K562 (cell line): Measurements from ENCODE around the gene NUBP2. TPM values are rescaled to one million over a fixed set of nuclear protein-coding genes. Genes with fewer than 3 reads are reported as not detected.

Experiments
- ATAC-seq: fragments of 200-7000 bp; cut with Tn5 transposase; 3 replicates; pipeline ENCODE4 v1.9.1; 2020; ENCODE audit warnings: moderate library complexity
- BruUV-seq: library from RNA; stranded (reverse); fragments of 400-500 nt; replicated peaks from 2 replicates; lab custom pipeline; 2021; lab: Mats Ljungman, UMichigan
- CTCF ChIA-PET: fragments of 300-600 bp; formaldehyde crosslinking; extraction: SDS; loops from one replicate; lab custom pipeline; 2021; ENCODE audit warnings: low intra/inter-chr PET ratio; lab: Yijun Ruan, JAX
- POLR2A ChIA-PET: fragments of 300-600, 350-650 bp; sonication (Branson Sonifier 250); formaldehyde crosslinking; extraction: SDS; loops from one replicate; lab custom pipeline; 2021; ENCODE audit warnings: antibody characterized with exemption, inconsistent platforms; lab: Yijun Ruan, JAX
- DNase-seq, 4 experiments: peaks; one replicate each; pipeline versions ENCODE4 v3.0.0 to v3.0.0-alpha.2; 2011 to 2018; ENCODE audit warnings: low spot score in 3 of 4, mixed read lengths in 3 of 4; ENCODE audit errors: extremely low read depth in 1 of 4
- FAIRE-seq: peaks from 2 replicates; lab custom pipeline; 2011; peaks lifted over from hg19 to GRCh38; lab: Jason Lieb, UNC
- H2AFZ ChIP-seq: 2 replicates; pipeline ENCODE4 v1.6.0; 2011; ENCODE audit warnings: low read depth, low read length, control low read depth, inconsistent platforms
- H3K27ac ChIP-seq: fragments of 200-600 bp; 3 replicates; pipeline ENCODE4 v1.8.0; 2011; ENCODE audit warnings: low read depth, mild to moderate bottlenecking, control low read depth, inconsistent platforms, low read length, moderate library complexity, mixed read lengths; ENCODE audit errors: extremely low read depth
- H3K27me3 ChIP-seq, 2 experiments: fragments of 300-600 bp in 1 of 2; 2 replicates in 1 of 2; 3 replicates in 1 of 2; pipeline versions ENCODE4 v1.6.0 to v1.8.0; 2011; ENCODE audit warnings: inconsistent platforms in 2 of 2, low read length in 2 of 2, mild to moderate bottlenecking in 1 of 2, mixed read lengths in 1 of 2, moderate library complexity in 1 of 2; ENCODE audit not compliant: control insufficient read depth in 2 of 2, insufficient read depth in 2 of 2
- H3K36me3 ChIP-seq: fragments of 300-600 bp; 3 replicates; pipeline ENCODE4 v1.8.0; 2011; ENCODE audit warnings: mild to moderate bottlenecking, low read length, inconsistent platforms; ENCODE audit not compliant: control insufficient read depth, insufficient read depth
- H3K4me1 ChIP-seq, 2 experiments: fragments of 200-600 bp in 1 of 2; replicated peaks in 1 of 2; 2 replicates in 1 of 2; 3 replicates in 1 of 2; pipeline versions ENCODE4 v1.5.1 to v1.8.0; 2011; ENCODE audit warnings: inconsistent platforms in 2 of 2, low read length in 2 of 2, mild to moderate bottlenecking in 1 of 2, mixed read lengths in 1 of 2, moderate library complexity in 1 of 2; ENCODE audit not compliant: control insufficient read depth in 2 of 2, insufficient read depth in 2 of 2
- H3K4me2 ChIP-seq: 2 replicates; pipeline ENCODE4 v1.6.1; 2011; ENCODE audit warnings: low read length, control low read depth, inconsistent platforms, mixed read lengths; ENCODE audit not compliant: insufficient read depth
- H3K4me3 ChIP-seq: fragments of 200-600 bp; sonication (generic), shearing (Covaris generic); 2 replicates; pipeline ENCODE4 v1.5.1; 2016; ENCODE audit warnings: control low read depth, inconsistent platforms
- H3K79me2 ChIP-seq: fragments of 200-600 bp; 3 replicates; pipeline ENCODE4 v1.8.0; 2011; ENCODE audit warnings: low read length, inconsistent platforms; ENCODE audit not compliant: control insufficient read depth, insufficient read depth
- H3K9ac ChIP-seq, 2 experiments: 2 replicates each; pipeline versions ENCODE4 v1.6.0 to v1.6.1; 2011; ENCODE audit warnings: low read depth in 2 of 2, low read length in 2 of 2, control low read depth in 1 of 2, inconsistent platforms in 1 of 2, mild to moderate bottlenecking in 1 of 2, mixed read lengths in 1 of 2; ENCODE audit not compliant: insufficient read depth in 1 of 2
- H3K9me1 ChIP-seq: one replicate; pipeline ENCODE4 v1.6.0; 2011; ENCODE audit warnings: inconsistent platforms, mild to moderate bottlenecking, low read length, moderate library complexity; ENCODE audit not compliant: control insufficient read depth, insufficient read depth
- H3K9me3 ChIP-seq: replicated peaks from 2 replicates; pipeline ENCODE4 v1.5.1; 2011; ENCODE audit warnings: low read depth, low read length, inconsistent platforms; ENCODE audit not compliant: control insufficient read depth, insufficient read depth
- H4K20me1 ChIP-seq: replicated peaks from 2 replicates; pipeline ENCODE4 v1.6.1; 2011; ENCODE audit warnings: low read length, inconsistent platforms, mixed read lengths; ENCODE audit not compliant: control insufficient read depth, insufficient read depth
- BACH1 ChIP-seq: fragments of 200-800 bp; sonication (Bioruptor generic); IDR thresholded peaks from 2 replicates; pipeline ENCODE4 v1.6.1; 2016; ENCODE audit warnings: missing genetic modification characterization, missing compliant biosample characterization
- ESRRA ChIP-seq: fragments of 450-650 bp; IDR thresholded peaks from 2 replicates; pipeline ENCODE4 v1.6.1; 2014; ENCODE audit warnings: low read depth, mild to moderate bottlenecking, moderate library complexity, borderline replicate concordance
- ETV5 ChIP-seq: sonication (generic); formaldehyde crosslinking; IDR thresholded peaks from 2 replicates; pipeline ENCODE4 v1.4.0; 2020; ENCODE audit warnings: low read depth, mild to moderate bottlenecking, missing genetic modification reagents
- HNRNPUL1 ChIP-seq: fragments of 200-400 bp; formaldehyde crosslinking; IDR thresholded peaks from 2 replicates; pipeline ENCODE4 v1.6.1; 2017; ENCODE audit warnings: low read length
- KHSRP ChIP-seq: fragments of 450-650 bp; IDR thresholded peaks from 2 replicates; pipeline ENCODE4 v1.6.1; 2017
- MEF2A ChIP-seq: IDR thresholded peaks from 2 replicates; pipeline ENCODE4 v1.6.1; 2011; ENCODE audit warnings: low read depth, mild to moderate bottlenecking, low read length, moderate library complexity; ENCODE audit not compliant: control insufficient read depth
- MYC ChIP-seq, 2 experiments: fragments of 250-450 bp in 1 of 2; sonication (Bioruptor Pico) in 1 of 2; IDR thresholded peaks; 2 replicates each; pipeline versions ENCODE4 v1.5.1 to v1.6.1; 2012 to 2021; ENCODE audit warnings: low read depth in 2 of 2, borderline replicate concordance in 1 of 2, improper control_type of control experiment in 1 of 2, low read length in 1 of 2, mild to moderate bottlenecking in 1 of 2, moderate library complexity in 1 of 2
- OTX1 ChIP-seq: fragments of 450-650 bp; formaldehyde crosslinking; IDR thresholded peaks from 2 replicates; pipeline ENCODE4 v1.4.0; 2022; ENCODE audit warnings: mild to moderate bottlenecking
- POLR3A ChIP-seq: IDR thresholded peaks from 2 replicates; pipeline ENCODE4 v1.6.1; 2011; ENCODE audit warnings: borderline replicate concordance, mild to moderate bottlenecking, moderate library complexity; ENCODE audit not compliant: insufficient read length, insufficient read depth; ENCODE audit errors: extremely low read depth
- RBM22 ChIP-seq: fragments of 200-400 bp; formaldehyde crosslinking; IDR thresholded peaks from 2 replicates; pipeline ENCODE4 v1.6.1; 2018; ENCODE audit warnings: low read length, low read depth; ENCODE audit not compliant: poor library complexity, severe bottlenecking
- TBL1XR1 ChIP-seq, 2 experiments: IDR thresholded peaks; 2 replicates each; pipeline ENCODE4 v1.6.1; 2012; ENCODE audit warnings: improper control_type of control experiment in 2 of 2, low read length in 2 of 2, mild to moderate bottlenecking in 1 of 2
- TEAD2 ChIP-seq: fragments of 450-650 bp; IDR thresholded peaks from 2 replicates; pipeline ENCODE4 v1.6.1; 2016; ENCODE audit warnings: missing genetic modification characterization, control low read depth, missing compliant biosample characterization
- ZC3H8 ChIP-seq: fragments of 450-650 bp; IDR thresholded peaks from 2 replicates; pipeline ENCODE4 v1.6.1; 2017
- ZNF143 ChIP-seq: sonication (generic); formaldehyde crosslinking; IDR thresholded peaks from 2 replicates; pipeline ENCODE4 v1.9.0; 2022; ENCODE audit warnings: mild to moderate bottlenecking, missing genetic modification reagents
- ZNF830 ChIP-seq: fragments of 250-450 bp; sonication (Bioruptor Pico); IDR thresholded peaks from 2 replicates; pipeline ENCODE4 v1.5.0; 2021; ENCODE audit warnings: mild to moderate bottlenecking
- WGBS: fragments of 100-300 bp; shearing (Covaris generic); methylation state at CpG from one replicate; pipeline ENCODE4 v1.1.6; 2016; ENCODE audit warnings: low coverage, mixed read lengths; ENCODE audit not compliant: insufficient coverage; ENCODE audit errors: missing lambda C conversion rate; 5-methylcytosine and 5-hydroxymethylcytosine counted together
- in situ Hi-C: fragments of 300-500 bp; cut with MboI; formaldehyde crosslinking; loops from 4 replicates; pipeline ENCODE4 v1.15.0; 2018; ENCODE audit warnings: inconsistent platforms, mixed read lengths
- intact Hi-C: fragments of 100-400 bp; cut with micrococcal nuclease; formaldehyde crosslinking; loops from 2 replicates; pipeline ENCODE4 v1.14.2; 2022
- polyA plus RNA-seq, 8 experiments: library from polyadenylated mRNA; depleted of rRNA in 4 of 8; stranded (reverse) in 5 of 8; unstranded in 3 of 8; fragments of >200 nt; fragmentation: Nextera tagmentation in 2 of 8; fragmentation: Illumina TruSeq in 1 of 8; extraction: Ambion mirVana in 2 of 8; extraction: Trizol in 1 of 8; gene quantifications; 2 replicates each; pipeline versions ENCODE4 v1.2.1 to v1.2.3, GENCODE V29; 2011 to 2014; ENCODE audit warnings: inconsistent platforms in 1 of 8, missing spikeins in 1 of 8
- total RNA-seq, 7 experiments: library from RNA; depleted of rRNA in 6 of 7; stranded (reverse); fragments of >200 nt in 6 of 7; fragmentation: Illumina TruSeq in 2 of 7; extraction: Trizol in 2 of 7; gene quantifications; 2 replicates each; pipeline versions ENCODE4 v1.2.1 to v1.2.3, GENCODE V29; 2011 to 2021; ENCODE audit warnings: low replicate concordance in 1 of 7
- TF ChIP-seq, protein P1 (sequence below): fragments of 450-650 bp; IDR thresholded peaks from 2 replicates; pipeline ENCODE4 v1.6.1; 2017; ENCODE audit warnings: antibody characterized with exemption, mild to moderate bottlenecking
- TF ChIP-seq, protein P2 (sequence below): fragments of 250-450 bp; sonication (Bioruptor Pico); IDR thresholded peaks from 2 replicates; pipeline ENCODE4 v1.8.0; 2022; ENCODE audit warnings: inconsistent platforms, mild to moderate bottlenecking, moderate library complexity, borderline replicate concordance

The NUBP2 gene
- total and polyA plus RNA-seq, 9 of the 15 experiments (the other 6 are each of a cell fraction or from before 2014, with no cell fraction given), result 1.8 to 115 (median 24.0) TPM

DNA sequence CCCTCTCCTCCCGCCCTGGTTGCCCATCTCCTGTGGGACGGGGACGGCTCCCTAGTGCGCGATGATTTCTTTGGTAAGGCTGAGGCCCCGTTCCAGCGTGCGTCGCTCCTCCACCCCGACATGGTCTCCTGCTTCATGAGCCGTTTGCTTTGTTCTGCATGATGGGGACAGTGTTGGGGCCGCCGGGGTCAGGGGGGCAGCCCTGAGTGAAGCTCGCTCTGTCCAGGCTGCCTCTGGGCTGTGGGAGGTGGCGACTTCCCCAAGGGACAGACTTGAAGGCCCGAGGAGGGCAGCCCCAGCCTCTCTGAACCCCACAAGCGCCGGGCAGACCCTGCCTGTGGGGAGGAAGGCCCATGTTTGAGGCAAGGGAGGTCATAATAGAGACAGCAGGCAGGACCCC lies 23.8 kb upstream of the NUBP2 start:
- Histone ChIP-seq H3K79me2 (no peaks in the 10 kb centered on the region; the same call in 2 of the 3 replicates), H3K4me2 (no peak overlapping the region), H3K27me3 (no peaks in the 10 kb centered on the region), H3K4me3 (no peak overlapping the region), H4K20me1 (no peaks in the 10 kb centered on the region), H3K9me1 (no peaks in the 10 kb centered on the region), H3K9me3 (no peaks in the 10 kb centered on the region), H3K9ac (no peak overlapping the region), H3K27ac (no peak overlapping the region), H3K36me3 (peaks cover 35% of the 10 kb centered on the region; the same call in 2 of the 3 replicates), H2AFZ (no peak overlapping the region), H3K4me1 (peaks cover 9 to 53% of the 10 kb centered on the region in 2 experiments; a peak in 4 of 5 replicates)
- CTCF ChIA-PET, result no interaction called here
- in situ Hi-C loops, result no loop called here
- intact Hi-C loops, result no loop called here
- 78% methylated on average over 10 of the region's 18 CpGs for WGBS
- DNase-seq (no peak), ATAC-seq (no peak), FAIRE-seq (no peak)
- no TSS peak for BruUV-seq
- POLR2A ChIA-PET, result interaction anchor here (0.6 to 1.8 kb wide), 3 partner anchors 9 to 12 kb away, joined by 3 to 5 read pairs (median 4); no protein-coding TSS in a partner anchor
- no peak for TF ChIP-seq MEF2A
- TF ChIP-seq ZNF830 (CRISPR knock-in tag), result no peak
- TF ChIP-seq ESRRA, result no peak
- TF ChIP-seq TEAD2 (tag), result no peak
- TF ChIP-seq HNRNPUL1, result no peak
- TF ChIP-seq POLR3A, result no peak
- TF ChIP-seq ZNF143 (CRISPR knock-in tag), result no peak
- TF ChIP-seq ZC3H8, result no peak
- no peak for TF ChIP-seq MYC (IDR thresholded peaks at IDR 0.05; ENCODE audit: low read depth, low read length)
- no peak for TF ChIP-seq MYC (CRISPR knock-in tag; IDR thresholded peaks at IDR 0.05; ENCODE audit: borderline replicate concordance, low read depth)
- TF ChIP-seq RBM22, result no peak
- TF ChIP-seq, protein P1, sequence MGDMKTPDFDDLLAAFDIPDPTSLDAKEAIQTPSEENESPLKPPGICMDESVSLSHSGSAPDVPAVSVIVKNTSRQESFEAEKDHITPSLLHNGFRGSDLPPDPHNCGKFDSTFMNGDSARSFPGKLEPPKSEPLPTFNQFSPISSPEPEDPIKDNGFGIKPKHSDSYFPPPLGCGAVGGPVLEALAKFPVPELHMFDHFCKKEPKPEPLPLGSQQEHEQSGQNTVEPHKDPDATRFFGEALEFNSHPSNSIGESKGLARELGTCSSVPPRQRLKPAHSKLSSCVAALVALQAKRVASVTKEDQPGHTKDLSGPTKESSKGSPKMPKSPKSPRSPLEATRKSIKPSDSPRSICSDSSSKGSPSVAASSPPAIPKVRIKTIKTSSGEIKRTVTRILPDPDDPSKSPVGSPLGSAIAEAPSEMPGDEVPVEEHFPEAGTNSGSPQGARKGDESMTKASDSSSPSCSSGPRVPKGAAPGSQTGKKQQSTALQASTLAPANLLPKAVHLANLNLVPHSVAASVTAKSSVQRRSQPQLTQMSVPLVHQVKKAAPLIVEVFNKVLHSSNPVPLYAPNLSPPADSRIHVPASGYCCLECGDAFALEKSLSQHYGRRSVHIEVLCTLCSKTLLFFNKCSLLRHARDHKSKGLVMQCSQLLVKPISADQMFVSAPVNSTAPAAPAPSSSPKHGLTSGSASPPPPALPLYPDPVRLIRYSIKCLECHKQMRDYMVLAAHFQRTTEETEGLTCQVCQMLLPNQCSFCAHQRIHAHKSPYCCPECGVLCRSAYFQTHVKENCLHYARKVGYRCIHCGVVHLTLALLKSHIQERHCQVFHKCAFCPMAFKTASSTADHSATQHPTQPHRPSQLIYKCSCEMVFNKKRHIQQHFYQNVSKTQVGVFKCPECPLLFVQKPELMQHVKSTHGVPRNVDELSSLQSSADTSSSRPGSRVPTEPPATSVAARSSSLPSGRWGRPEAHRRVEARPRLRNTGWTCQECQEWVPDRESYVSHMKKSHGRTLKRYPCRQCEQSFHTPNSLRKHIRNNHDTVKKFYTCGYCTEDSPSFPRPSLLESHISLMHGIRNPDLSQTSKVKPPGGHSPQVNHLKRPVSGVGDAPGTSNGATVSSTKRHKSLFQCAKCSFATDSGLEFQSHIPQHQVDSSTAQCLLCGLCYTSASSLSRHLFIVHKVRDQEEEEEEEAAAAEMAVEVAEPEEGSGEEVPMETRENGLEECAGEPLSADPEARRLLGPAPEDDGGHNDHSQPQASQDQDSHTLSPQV, result no peak
- no peak for TF ChIP-seq KHSRP
- TF ChIP-seq, protein P2, sequence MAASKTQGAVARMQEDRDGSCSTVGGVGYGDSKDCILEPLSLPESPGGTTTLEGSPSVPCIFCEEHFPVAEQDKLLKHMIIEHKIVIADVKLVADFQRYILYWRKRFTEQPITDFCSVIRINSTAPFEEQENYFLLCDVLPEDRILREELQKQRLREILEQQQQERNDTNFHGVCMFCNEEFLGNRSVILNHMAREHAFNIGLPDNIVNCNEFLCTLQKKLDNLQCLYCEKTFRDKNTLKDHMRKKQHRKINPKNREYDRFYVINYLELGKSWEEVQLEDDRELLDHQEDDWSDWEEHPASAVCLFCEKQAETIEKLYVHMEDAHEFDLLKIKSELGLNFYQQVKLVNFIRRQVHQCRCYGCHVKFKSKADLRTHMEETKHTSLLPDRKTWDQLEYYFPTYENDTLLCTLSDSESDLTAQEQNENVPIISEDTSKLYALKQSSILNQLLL (CRISPR knock-in tag), result no peak
- TF ChIP-seq ETV5 (CRISPR knock-in tag), result no peak
- no peak for TF ChIP-seq BACH1 (tag)
- TF ChIP-seq TBL1XR1 (IDR thresholded peaks at IDR 0.05; ENCODE audit: low read length in 2 of 2), result no peak
- TF ChIP-seq OTX1, result no peak
